Mucosa of descending colon (tissue), 3 donors: ENCODE measurements around the gene KIAA1210. TPM values are rescaled to one million over a fixed set of nuclear protein-coding genes. Genes with fewer than 3 reads are reported as not detected.

ENCODE experiments used
- ATAC-seq: fragments of 200-7000 bp; cut with Tn5 transposase; one replicate; pipeline ENCODE4 v1.9.1; 2020; ENCODE audit warnings: mild to moderate bottlenecking, moderate library complexity
- DNase-seq, 3 donors: peaks; one replicate each; pipeline ENCODE4 v3.0.0-alpha.2; 2020
- H3K36me3 ChIP-seq: fragments of 200-600 bp; one replicate; pipeline ENCODE4 v1.8.0; 2021; ENCODE audit warnings: low read depth, mild to moderate bottlenecking
- H3K4me1 ChIP-seq: fragments of 200-600 bp; one replicate; pipeline ENCODE4 v1.8.0; 2021; ENCODE audit warnings: low read depth, mild to moderate bottlenecking
- H3K4me3 ChIP-seq: fragments of 200-600 bp; one replicate; pipeline ENCODE4 v1.8.0; 2021; ENCODE audit warnings: mild to moderate bottlenecking
- H3K9me3 ChIP-seq: fragments of 200-600 bp; one replicate; pipeline ENCODE4 v1.8.0; 2021; ENCODE audit warnings: mild to moderate bottlenecking
- CTCF ChIP-seq: fragments of 200-600 bp; IDR thresholded peaks from one replicate; pipeline ENCODE4 v1.8.0; 2022; ENCODE audit warnings: antibody characterized with exemption, mild to moderate bottlenecking
- intact Hi-C, 2 donors: fragments of 100-400 bp; cut with DNase I in 1 of 2; cut with micrococcal nuclease in 1 of 2; formaldehyde crosslinking; loops; one replicate each; pipeline versions ENCODE4 v1.11.0 to v1.11.1; 2022; cut with DNase I, micrococcal nuclease
- total RNA-seq, 3 donors: library from RNA; stranded (reverse); fragmentation: NEBNext Ultra II Directional in 2 of 3; extraction: Animal tissue kit (Norgen Biotek cat#: 25700) in 2 of 3; gene quantifications; one replicate each; pipeline versions ENCODE4 v1.2.1 to v1.2.4, GENCODE V29; 2021 to 2023
- donor health status: DM: no; HTN: no; CAD: no; lungs with moderate emphysema.
- donor health status: DM: no; HTN: no; CAD: no.
- donor health status: DM: no; HTN: yes; CAD: no.

KIAA1210 gene
- total RNA-seq, 3 donors from 2014 or later: not detected

GRCh38 chrX:119107206-119107605 lies 20.4 kb downstream of the KIAA1210 start:
- no peak for DNase-seq
- ATAC-seq: no peak
- H3K36me3 ChIP-seq: no peaks in the 10 kb centered on the region
- H3K9me3 ChIP-seq: no peaks in the 10 kb centered on the region
- H3K4me3 ChIP-seq: no peak overlapping the region
- intact Hi-C loops: no loop called here
- no peak for TF ChIP-seq CTCF
- no peaks in the 10 kb centered on the region for H3K4me1 ChIP-seq

GRCh38 chrX:119105826-119106225 lies 21.8 kb downstream of the KIAA1210 start:
- Histone ChIP-seq H3K4me3 (no peak overlapping the region), H3K9me3 (no peaks in the 10 kb centered on the region), H3K36me3 (no peaks in the 10 kb centered on the region), H3K4me1 (no peaks in the 10 kb centered on the region)
- intact Hi-C loops: no loop called here
- no peak for DNase-seq
- no peak for TF ChIP-seq CTCF
- no peak for ATAC-seq

- Histone ChIP-seq H3K4me1 (no peaks in the 10 kb centered on the region), H3K36me3 (no peaks in the 10 kb centered on the region), H3K9me3 (no peaks in the 10 kb centered on the region), H3K4me3 (no peak overlapping the region)
- TF ChIP-seq CTCF: no peak
- intact Hi-C loops: no loop called here
- DNase-seq (no peak), ATAC-seq (no peak)
Observed at GRCh38 chrX:119101168-119101567, 26.4 kb downstream of the KIAA1210 start.

- Histone ChIP-seq H3K4me3 (no peak overlapping the region), H3K4me1 (peaks cover 2% of the 10 kb centered on the region), H3K36me3 (no peaks in the 10 kb centered on the region), H3K9me3 (no peaks in the 10 kb centered on the region)
- no peak for ATAC-seq
- no peak for TF ChIP-seq CTCF
- no peak for DNase-seq
- intact Hi-C loops: no loop called here
Observed at GRCh38 chrX:119095936-119096335, 31.7 kb downstream of the KIAA1210 start.

- DNase-seq (no peak), ATAC-seq (no peak)
- H3K36me3 ChIP-seq: no peaks in the 10 kb centered on the region
- H3K4me1 ChIP-seq: peaks cover 2% of the 10 kb centered on the region
- no peaks in the 10 kb centered on the region for H3K9me3 ChIP-seq
- TF ChIP-seq CTCF: no peak
- H3K4me3 ChIP-seq: no peak overlapping the region
- intact Hi-C loops: no loop called here
Observed at GRCh38 chrX:119094819-119095218, 32.8 kb downstream of the KIAA1210 start.

- DNase-seq (peak in 1 of 3 donors; percentile 1), ATAC-seq (peak; percentile 69)
- peaks cover 2% of the 10 kb centered on the region for H3K4me1 ChIP-seq
- no peaks in the 10 kb centered on the region for H3K36me3 ChIP-seq
- H3K4me3 ChIP-seq: no peak overlapping the region
- TF ChIP-seq CTCF: no peak
- intact Hi-C loops: no loop called here
- no peaks in the 10 kb centered on the region for H3K9me3 ChIP-seq
Observed at GRCh38 chrX:119093991-119094735, 33.4 kb downstream of the KIAA1210 start.
